GM18519 (cell line): ENCODE measurements around the gene PARP11.

Experiments
- ATAC-seq: cut with Tn5 transposase; IDR thresholded peaks from one replicate; pipeline ENCODE4 v1.9.1; 2021; ENCODE audit warnings: mild to moderate bottlenecking, moderate library complexity; ENCODE audit not compliant: unreplicated experiment, low FRiP score

PARP11 gene

GRCh38 chr12:3828888-3829287 is 44.3 kb downstream of the PARP11 start:
- ATAC-seq = no peak

DNA sequence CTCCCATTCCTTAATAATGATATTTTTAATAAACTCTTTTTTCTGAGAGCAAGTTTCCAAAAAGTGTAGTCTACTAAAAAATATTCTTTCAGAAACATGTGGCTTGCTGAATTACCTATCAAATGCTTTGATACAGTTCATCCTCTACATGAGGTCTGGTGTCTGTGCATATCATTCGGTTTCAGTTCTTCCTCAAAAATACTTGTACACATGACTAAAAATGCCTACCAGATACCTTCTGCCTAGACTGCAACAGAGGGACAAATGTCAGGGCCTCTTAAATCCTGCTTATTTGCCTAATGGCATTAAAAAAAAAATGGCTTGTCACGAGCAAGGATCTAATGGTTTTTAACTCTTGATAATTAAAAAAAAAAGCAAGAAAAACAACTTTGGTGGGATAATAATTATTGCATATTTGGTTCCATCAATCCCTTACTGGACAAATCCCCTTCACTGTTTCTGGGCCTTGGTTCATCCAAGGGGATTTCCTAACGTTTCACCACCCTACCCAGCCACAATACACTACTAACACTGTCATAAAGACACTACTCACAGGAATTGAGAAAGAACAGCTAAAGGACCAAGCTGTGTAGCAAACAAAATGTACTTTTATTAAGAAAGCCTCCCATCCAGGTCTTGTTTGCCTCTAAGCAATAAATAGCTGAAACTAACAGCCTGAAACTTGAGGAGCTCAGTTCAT is 45.7 kb downstream of the PARP11 start:
- ATAC-seq = no peak

DNA sequence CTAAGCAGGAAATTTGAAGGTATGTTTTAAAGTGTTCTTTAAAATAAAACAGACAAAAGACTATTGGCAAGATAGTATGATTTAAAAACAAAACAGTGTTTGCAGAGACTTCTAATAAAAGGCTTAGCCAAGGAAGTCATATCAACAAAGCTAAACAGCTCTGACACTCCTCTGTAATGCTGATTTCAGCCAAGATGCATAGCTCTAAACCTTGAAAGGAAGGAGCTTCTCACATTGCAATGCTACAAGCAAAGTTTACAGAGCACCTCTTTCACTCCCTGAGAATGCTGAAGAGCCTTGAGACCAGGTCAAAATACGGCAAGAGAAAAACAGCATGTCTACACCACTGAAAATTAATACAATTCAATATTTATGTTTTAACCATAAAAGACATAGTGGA is 51.8 kb downstream of the PARP11 start:
- no peak for ATAC-seq

DNA sequence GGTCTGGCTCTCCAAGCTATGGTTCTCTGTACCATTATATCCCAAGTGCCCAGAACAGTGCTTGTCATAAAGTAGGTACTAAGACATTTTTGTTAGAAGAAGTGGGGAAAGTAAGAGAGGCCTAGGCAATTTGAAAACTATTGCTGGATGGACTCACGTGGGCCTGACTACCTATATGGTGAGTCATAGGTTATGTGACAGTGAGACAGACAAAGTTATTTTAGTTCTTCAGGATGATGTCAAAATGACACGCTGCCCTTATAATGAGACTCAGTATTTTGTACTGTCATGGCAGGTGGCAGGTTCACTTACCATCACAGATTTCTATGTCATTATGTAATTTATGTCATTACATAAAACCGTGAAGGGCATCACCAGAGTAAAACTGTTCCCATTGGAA is 53.1 kb downstream of the PARP11 start:
- no peak for ATAC-seq

- ATAC-seq = no peak
Observed at GRCh38 chr12:3816266-3816665, 56.9 kb downstream of the PARP11 start.

- ATAC-seq = no peak
Observed at GRCh38 chr12:3815094-3815766, 58.0 kb downstream of the PARP11 start.

GRCh38 chr12:3810540-3810939 is 62.7 kb downstream of the PARP11 start:
- no peak for ATAC-seq

DNA sequence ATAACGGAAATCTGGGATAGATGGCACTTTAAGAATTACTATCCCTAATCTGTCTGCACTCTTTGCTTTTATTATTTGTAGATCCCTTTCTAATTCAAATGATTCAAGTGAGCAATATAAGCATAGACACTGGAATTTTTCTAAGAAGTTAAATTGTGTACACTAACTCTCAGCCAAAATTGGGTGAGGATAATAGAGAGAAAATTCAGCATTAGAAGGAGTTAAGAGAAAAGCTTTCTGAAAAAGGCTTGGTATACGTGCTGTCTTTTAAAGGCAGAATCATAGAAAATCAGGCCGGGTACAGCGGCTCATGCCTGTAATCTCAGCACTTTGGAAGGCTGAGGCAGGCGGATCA is 63.2 kb downstream of the PARP11 start:
- ATAC-seq = no peak

GRCh38 chr12:3809357-3810015 is 63.7 kb downstream of the PARP11 start:
- no peak for ATAC-seq

- ATAC-seq = no peak
Observed at GRCh38 chr12:3805077-3805476, 68.1 kb downstream of the PARP11 start.

DNA sequence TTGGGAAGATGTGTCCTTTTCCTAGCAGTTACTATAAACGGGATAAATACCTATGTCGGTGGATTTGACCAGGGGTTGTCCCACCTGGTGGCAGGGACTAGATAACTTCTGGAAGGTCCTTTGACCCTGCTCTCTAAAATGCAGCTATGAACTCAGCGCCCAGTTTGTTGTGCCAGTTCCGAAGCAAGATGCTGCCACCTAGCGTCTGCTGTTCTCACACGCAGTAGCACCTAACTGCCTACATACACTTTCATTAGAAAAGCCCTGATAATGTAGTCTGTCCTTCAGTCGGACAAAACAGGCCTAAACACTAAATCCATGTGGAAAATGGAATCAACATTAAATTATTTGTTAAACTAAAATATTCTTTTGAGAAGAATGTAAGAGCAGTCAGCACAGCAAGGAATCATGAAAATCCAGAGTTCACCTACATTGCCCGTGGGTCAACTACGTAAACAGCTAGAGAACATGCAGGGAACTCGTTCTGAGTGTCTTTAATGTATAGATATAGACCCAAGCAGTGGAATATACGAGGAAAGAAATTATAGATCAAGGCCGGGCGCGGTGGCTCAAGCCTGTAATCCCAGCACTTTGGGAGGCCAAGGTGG is 69.2 kb downstream of the PARP11 start:
- no peak for ATAC-seq

GRCh38 chr12:3802721-3803120 is 70.5 kb downstream of the PARP11 start:
- ATAC-seq = no peak

DNA sequence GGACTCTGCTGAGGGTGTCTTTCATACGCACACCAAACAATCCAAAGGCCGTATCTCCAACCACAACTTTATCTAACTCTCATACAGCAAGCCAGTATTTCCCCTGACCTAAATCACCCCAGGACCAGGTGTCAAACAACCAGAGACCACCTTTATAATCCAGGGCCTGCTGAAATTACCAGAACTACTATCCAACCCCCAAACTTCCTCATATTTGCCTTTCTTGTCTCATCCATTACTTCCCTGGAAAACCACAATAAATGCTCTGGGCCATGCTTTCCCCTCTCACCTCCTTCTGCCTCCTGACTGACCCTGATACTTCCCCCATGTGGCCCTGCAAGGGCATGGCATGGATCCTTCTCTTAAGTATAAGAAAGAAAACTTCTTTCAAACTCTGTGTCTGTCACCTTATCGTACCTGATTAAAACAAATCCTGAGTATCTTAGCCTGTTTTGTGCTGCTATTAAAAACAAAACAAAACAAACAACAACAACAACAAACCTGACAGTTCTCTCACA is 75.6 kb downstream of the PARP11 start:
- ATAC-seq = no peak

- no peak for ATAC-seq
Observed at GRCh38 chr12:3795492-3796133, 77.6 kb downstream of the PARP11 start.

GRCh38 chr12:3795066-3795465 is 78.1 kb downstream of the PARP11 start:
- ATAC-seq = no peak

DNA sequence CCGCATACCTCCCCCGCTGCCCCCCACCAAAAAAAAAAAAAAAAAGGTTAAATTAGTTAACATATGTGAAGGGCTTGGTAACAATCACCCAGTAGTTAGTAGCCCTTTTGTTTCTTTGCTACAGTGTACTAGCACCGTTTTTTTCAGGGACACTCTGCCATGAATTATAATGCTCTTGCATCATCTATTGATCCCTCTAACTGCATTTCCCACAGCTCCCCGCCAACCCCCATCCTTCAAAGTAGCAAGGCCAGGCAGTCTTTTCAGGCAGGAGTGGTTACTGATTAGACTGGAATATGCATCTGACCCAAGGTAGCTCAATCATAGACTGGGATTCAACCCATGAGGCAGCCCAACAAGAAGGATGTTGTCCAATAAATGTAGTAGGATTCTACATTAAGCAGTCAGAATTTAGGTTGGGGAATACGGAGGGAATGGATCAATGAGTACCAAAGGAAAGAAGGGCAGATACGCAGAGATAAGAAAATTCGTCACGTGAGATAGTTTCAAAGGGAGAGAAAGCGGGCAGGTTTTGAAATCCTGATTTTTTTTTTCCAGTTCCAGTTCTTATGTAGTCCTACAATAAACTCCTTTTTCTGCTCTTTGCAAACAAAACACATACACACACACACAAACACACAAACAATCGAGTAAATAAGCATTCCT is 80.4 kb downstream of the PARP11 start:
- ATAC-seq = no peak

DNA sequence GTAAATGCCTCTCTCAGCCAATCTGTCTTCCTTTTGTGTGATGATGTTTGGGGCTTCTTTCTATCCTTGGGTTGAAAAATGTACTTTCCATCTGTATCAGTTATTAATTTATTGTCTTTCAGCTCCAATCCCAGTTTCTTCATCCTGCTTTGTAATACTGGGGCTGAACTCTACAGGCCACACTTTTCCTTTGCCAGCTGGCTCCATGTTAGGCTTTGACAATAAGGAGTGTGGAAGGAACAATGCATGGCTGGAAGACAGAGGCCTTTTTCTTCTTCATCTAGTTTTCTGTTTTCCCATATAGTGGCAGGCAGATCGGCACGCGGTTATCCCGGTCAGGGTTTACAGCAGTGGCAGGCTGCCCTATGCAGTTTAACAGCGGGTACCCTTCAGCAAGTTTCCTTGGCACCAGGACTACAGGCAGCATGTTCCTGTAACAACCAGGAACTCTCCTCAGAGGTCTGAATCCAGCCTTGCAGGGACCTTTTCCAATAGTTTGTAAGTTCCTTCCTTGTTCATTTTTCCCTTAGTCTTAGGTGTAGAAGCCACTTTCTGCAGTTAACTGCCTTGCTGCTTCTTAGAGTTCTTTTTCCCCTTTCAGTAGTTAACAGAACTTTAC is 81.8 kb downstream of the PARP11 start:
- no peak for ATAC-seq

DNA sequence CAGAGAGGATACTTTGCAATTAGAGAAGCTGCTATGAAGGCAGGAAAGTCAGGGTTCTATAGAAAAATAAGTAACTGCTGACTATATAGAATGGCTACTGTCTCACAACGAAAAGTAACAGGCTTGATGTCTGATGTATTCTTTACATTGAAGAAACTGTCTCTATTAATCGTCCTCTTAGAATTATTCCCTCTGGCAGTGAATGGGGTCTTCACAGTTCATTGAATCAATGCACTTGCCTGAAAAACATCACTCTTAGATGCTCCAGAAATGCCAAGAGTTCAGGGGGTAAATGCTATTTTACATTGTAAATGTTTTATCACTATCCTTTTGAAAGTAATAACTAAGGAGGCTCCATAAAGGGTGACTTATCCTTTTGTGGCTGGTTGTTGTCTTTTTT is 82.6 kb downstream of the PARP11 start:
- ATAC-seq = no peak

GRCh38 chr12:3789838-3790237 is 83.4 kb downstream of the PARP11 start:
- ATAC-seq = no peak
